Brain microvascular endothelial cell (primary cell): ENCODE measurements around the gene PCNT.

ENCODE experiments used
- DNase-seq: peaks from one replicate; pipeline ENCODE4 v3.0.0-alpha.2; 2020
- H3K27ac ChIP-seq: fragments of 250-450 bp; sonication (Bioruptor Pico); 2 replicates; pipeline ENCODE4 v1.5.1; 2020; ENCODE audit warnings: mild to moderate bottlenecking, moderate library complexity
- H3K27me3 ChIP-seq: fragments of 250-450 bp; sonication (Bioruptor Pico); replicated peaks from 2 replicates; pipeline ENCODE4 v1.5.1; 2020; ENCODE audit warnings: mild to moderate bottlenecking
- H3K36me3 ChIP-seq: fragments of 250-450 bp; sonication (Bioruptor Pico); replicated peaks from 2 replicates; pipeline ENCODE4 v1.5.1; 2020; ENCODE audit warnings: mild to moderate bottlenecking
- H3K4me3 ChIP-seq: 2 replicates; pipeline ENCODE4 v1.5.1; 2011; ENCODE audit warnings: low read depth, mild to moderate bottlenecking, control low read depth, low read length, moderate library complexity
- CTCF ChIP-seq: IDR thresholded peaks from 2 replicates; pipeline ENCODE4 v1.5.1; 2011; ENCODE audit warnings: low read depth, mild to moderate bottlenecking, moderate library complexity, low read length, control low read depth, inconsistent platforms; ENCODE audit errors: missing control alignments
- in situ Hi-C: cut with HindIII; loops from 2 replicates; pipeline ENCODE4 v1.10.0; 2017; ENCODE audit warnings: low sequenced_read_pairs, low pct_ligation_motif_present

Gene PCNT

DNA sequence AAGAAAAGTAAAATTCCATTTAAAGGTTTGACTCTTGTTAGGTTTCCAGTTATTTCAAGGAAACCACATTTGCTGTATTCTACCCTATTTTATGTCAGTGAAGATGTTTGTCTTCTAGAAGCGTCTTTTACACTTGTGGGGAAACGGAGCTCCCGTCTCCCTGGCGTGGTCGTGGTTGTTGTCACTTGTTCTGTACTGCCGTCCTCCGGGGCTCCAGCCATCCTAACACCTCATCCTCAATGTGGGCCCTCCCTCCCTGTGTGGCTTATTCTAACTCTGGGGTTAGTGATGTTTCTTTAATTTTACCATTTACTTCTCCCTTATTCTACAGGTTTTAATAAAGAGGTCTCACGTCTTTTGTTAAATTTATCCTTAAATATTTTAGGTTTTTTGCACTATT lies 82.0 kb downstream of the PCNT start:
- no peak for TF ChIP-seq CTCF

DNA sequence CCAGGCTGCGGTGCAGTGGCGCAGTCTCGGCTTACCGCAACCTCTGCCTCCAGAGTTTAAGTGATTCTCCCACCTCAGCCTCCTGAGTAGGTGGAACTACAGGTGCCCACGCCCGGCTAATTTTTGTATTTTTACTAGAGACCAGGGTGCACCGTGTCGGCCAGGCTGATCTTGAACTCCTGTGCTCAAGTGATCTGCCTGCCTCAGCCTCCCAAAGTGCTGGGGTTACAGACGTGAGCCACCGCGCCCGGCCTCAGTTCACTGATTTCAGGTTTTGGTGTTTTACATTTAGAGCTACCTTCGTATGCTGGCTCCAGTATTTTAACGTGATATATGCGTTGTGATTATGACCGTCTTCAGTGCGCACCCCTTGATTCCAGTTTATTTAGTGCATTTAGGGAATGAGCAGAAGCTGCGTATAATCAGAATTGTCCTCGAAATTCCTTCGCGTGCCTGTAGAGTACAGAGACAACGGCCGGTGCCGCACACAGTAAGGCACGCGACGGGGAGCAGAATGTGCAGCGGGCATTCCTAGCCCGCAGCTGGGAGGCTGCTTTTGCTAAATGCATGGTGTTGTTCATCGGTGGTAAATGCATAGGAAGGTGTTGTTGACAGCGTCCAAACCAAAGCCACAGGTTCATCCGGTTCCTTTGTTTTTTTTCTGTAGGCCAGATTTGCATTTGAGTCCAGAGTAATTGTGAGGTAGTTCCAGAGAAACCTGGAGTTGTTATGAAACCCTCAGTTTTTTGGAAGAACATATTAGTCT lies 85.9 kb downstream of the PCNT start:
- no peak overlapping the region for H3K4me3 ChIP-seq
- in situ Hi-C loops = no loop called here
- peaks cover 4% of the 10 kb centered on the region for H3K36me3 ChIP-seq
- no peak overlapping the region for H3K27ac ChIP-seq
- no peak for TF ChIP-seq CTCF
- no peak for DNase-seq
- H3K27me3 ChIP-seq = no peaks in the 10 kb centered on the region

More for the DNA sequence above, 82.0 kb downstream of the PCNT start:
- Histone ChIP-seq H3K27ac (no peak overlapping the region), H3K36me3 (peaks cover 16% of the 10 kb centered on the region), H3K4me3 (no peak overlapping the region), H3K27me3 (no peaks in the 10 kb centered on the region)
- DNase-seq = no peak
- in situ Hi-C loops = no loop called here

GRCh38 chr21:46410516-46410915 lies 86.6 kb downstream of the PCNT start:
- Histone ChIP-seq H3K4me3 (no peak overlapping the region), H3K36me3 (peaks cover 4% of the 10 kb centered on the region), H3K27me3 (no peaks in the 10 kb centered on the region), H3K27ac (no peak overlapping the region)
- DNase-seq = no peak
- in situ Hi-C loops = no loop called here
- TF ChIP-seq CTCF = no peak

DNA sequence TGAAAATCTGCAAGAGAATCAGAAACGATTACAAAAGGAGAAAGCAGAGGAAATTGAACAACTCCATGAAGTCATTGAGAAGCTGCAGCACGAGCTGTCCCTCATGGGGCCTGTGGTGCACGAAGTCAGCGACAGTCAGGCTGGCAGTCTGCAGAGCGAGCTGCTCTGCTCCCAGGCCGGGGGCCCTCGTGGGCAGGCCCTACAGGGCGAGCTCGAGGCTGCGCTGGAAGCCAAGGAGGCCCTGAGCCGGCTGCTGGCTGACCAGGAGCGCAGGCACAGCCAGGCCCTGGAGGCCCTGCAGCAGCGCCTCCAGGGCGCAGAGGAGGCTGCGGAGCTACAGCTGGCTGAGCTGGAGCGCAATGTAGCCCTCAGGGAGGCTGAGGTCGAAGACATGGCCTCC lies 87.3 kb downstream of the PCNT start:
- in situ Hi-C loops = no loop called here
- Histone ChIP-seq H3K36me3 (peaks cover 9% of the 10 kb centered on the region), H3K27me3 (no peaks in the 10 kb centered on the region), H3K4me3 (no peak overlapping the region), H3K27ac (no peak overlapping the region)
- DNase-seq = no peak
- TF ChIP-seq CTCF = no peak

DNA sequence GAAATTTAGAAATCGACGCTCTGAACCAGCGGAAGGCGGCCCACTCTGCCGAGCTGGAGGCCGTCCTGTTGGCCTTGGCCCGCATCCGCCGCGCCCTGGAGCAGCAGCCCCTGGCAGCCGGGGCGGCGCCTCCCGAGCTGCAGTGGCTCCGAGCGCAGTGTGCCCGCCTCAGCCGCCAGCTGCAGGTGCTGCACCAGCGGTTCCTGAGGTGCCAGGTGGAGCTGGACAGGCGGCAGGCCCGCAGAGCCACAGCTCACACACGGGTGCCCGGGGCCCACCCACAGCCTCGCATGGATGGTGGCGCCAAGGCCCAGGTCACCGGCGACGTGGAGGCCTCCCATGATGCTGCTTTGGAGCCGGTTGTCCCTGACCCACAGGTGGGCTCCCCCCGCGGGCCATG lies 87.7 kb downstream of the PCNT start:
- Histone ChIP-seq H3K36me3 (peaks cover 13% of the 10 kb centered on the region), H3K27ac (no peak overlapping the region), H3K27me3 (no peaks in the 10 kb centered on the region), H3K4me3 (no peak overlapping the region)
- DNase-seq = no peak
- in situ Hi-C loops = no loop called here
- no peak for TF ChIP-seq CTCF
